Dermis microvascular lymphatic vessel endothelial cell (primary cell): Measurements from ENCODE around the gene CTXN1. TPM values are rescaled to one million over a fixed set of nuclear protein-coding genes. Genes with fewer than 3 reads are reported as not detected.
"Not testable (repeated sequence)": the region's sequence is repeated elsewhere in the genome, so short reads cannot be mapped to it uniquely, and the experiment has no call there.

ENCODE experiments used
- DNase-seq, 2 donors: peaks; one replicate each; pipeline versions ENCODE4 v3.0.0 to v3.0.0-alpha.2; 2010; ENCODE audit warnings: low read depth in 2 of 2
- total RNA-seq: library from RNA; depleted of rRNA; stranded (reverse); fragments of >200 nt; gene quantifications from 2 replicates; pipeline ENCODE4 v1.2.1, GENCODE V29; 2014

The CTXN1 gene
- 1.5 and 2.9 TPM in 2 replicates for total RNA-seq

GRCh38 chr19:7926021-7926726, at the start of gene CTXN1:
Gene CTXN1, minus strand, starts transcription at chr19:7926135. Its CDS starts 597 bp downstream, at chr19:7925538.
- DNase-seq: peak in 1 of 2 donors; percentile 67

GRCh38 chr19:7975037-7975436, 49.1 kb upstream of the CTXN1 start:
- DNase-seq: no peak

GRCh38 chr19:7973883-7974282, 47.9 kb upstream of the CTXN1 start:
- no peak for DNase-seq

GRCh38 chr19:7971553-7972520, 45.9 kb upstream of the CTXN1 start:
- DNase-seq: no peak

GRCh38 chr19:7970716-7971448, 44.9 kb upstream of the CTXN1 start:
- peak; percentile 18 to 52 for DNase-seq

- DNase-seq: no peak
Measured at GRCh38 chr19:7969555-7969939, 43.6 kb upstream of the CTXN1 start.

GRCh38 chr19:7968796-7969554, 43.0 kb upstream of the CTXN1 start:
- no peak for DNase-seq

- no peak for DNase-seq
Measured at GRCh38 chr19:7968008-7968795, 42.3 kb upstream of the CTXN1 start.

- DNase-seq: no peak
Measured at GRCh38 chr19:7965921-7966665, 40.2 kb upstream of the CTXN1 start.

- no peak for DNase-seq
Measured at GRCh38 chr19:7965259-7965841, 39.4 kb upstream of the CTXN1 start.

GRCh38 chr19:7963566-7963965, 37.6 kb upstream of the CTXN1 start:
- DNase-seq: no peak

GRCh38 chr19:7962644-7963268, 36.8 kb upstream of the CTXN1 start:
- DNase-seq: no peak

- no peak for DNase-seq
Measured at GRCh38 chr19:7961920-7962626, 36.1 kb upstream of the CTXN1 start.

- not testable (repeated sequence) for DNase-seq
Measured at GRCh38 chr19:7961082-7961481, 35.1 kb upstream of the CTXN1 start.

GRCh38 chr19:7959211-7959610, 33.3 kb upstream of the CTXN1 start:
- DNase-seq: no peak

- no peak for DNase-seq
Measured at GRCh38 chr19:7955696-7956095, 29.8 kb upstream of the CTXN1 start.

GRCh38 chr19:7953576-7953975, 27.6 kb upstream of the CTXN1 start:
- no peak for DNase-seq

- DNase-seq: peak in 1 of 2 donors; percentile 34
Measured at GRCh38 chr19:7953060-7953459, 27.1 kb upstream of the CTXN1 start.
